ENCODE results near the gene CSNK2B. TPM values are rescaled to one million over a fixed set of nuclear protein-coding genes. Genes with fewer than 3 reads are reported as not detected.
A peak's percentile ranks its signal among the peaks of the same experiment; 100 is the strongest.

The CSNK2B gene
- polyA plus RNA-seq, 4 donors, result 185 to 231 (median 206) TPM

GRCh38 chr6:31622684-31623091, 43.2 kb upstream of the CSNK2B start:
- Histone ChIP-seq H3K36me3 (ENCODE audit: control insufficient read depth in 3 of 3, insufficient read depth in 2 of 3, low read depth in 1 of 3, low read length in 3 of 3) (peaks cover 19 to 54% (median 23%) of the 10 kb centered on the region in 3 donors), H3K27me3 (ENCODE audit: control insufficient read depth in 3 of 3, insufficient read depth in 3 of 3, low read length in 3 of 3) (no peaks in the 10 kb centered on the region), H3K9me3 (ENCODE audit: control insufficient read depth in 2 of 2, insufficient read depth in 1 of 2, low read depth in 1 of 2, low read length in 1 of 2) (no peaks in the 10 kb centered on the region), H3K4me3 (ENCODE audit: low read depth in 1 of 3, low read length in 3 of 3) (no peak overlapping the region), H3K27ac (ENCODE audit: low read depth in 1 of 3, low read length in 2 of 3) (no peak overlapping the region), H3K4me1 (ENCODE audit: control insufficient read depth in 3 of 3, insufficient read depth in 2 of 3, low read depth in 1 of 3, low read length in 2 of 3) (peaks cover 0 to 10% (median 0%) of the 10 kb centered on the region in 3 donors)
- FAIRE-seq (no peak), DNase-seq (no peak)
- 56 to 69% (median 60%) methylated on average over 10 of the region's 10 CpGs for WGBS, 3 donors

GRCh38 chr6:31624070-31624469, 41.8 kb upstream of the CSNK2B start:
- Histone ChIP-seq H3K36me3 (ENCODE audit: control insufficient read depth in 3 of 3, insufficient read depth in 2 of 3, low read depth in 1 of 3, low read length in 3 of 3) (peaks cover 25 to 66% (median 35%) of the 10 kb centered on the region in 3 donors), H3K27ac (ENCODE audit: low read depth in 1 of 3, low read length in 2 of 3) (no peak overlapping the region), H3K9me3 (ENCODE audit: control insufficient read depth in 2 of 2, insufficient read depth in 1 of 2, low read depth in 1 of 2, low read length in 1 of 2) (no peaks in the 10 kb centered on the region), H3K27me3 (ENCODE audit: control insufficient read depth in 3 of 3, insufficient read depth in 3 of 3, low read length in 3 of 3) (no peaks in the 10 kb centered on the region), H3K4me3 (ENCODE audit: low read depth in 1 of 3, low read length in 3 of 3) (no peak overlapping the region), H3K4me1 (ENCODE audit: control insufficient read depth in 3 of 3, insufficient read depth in 2 of 3, low read depth in 1 of 3, low read length in 2 of 3) (peaks cover 0 to 10% (median 0%) of the 10 kb centered on the region in 3 donors)
- DNase-seq, result peak in 1 of 2 donors; percentile 43
- FAIRE-seq, result no peak
- WGBS, 3 donors, result 83 to 91% (median 84%) methylated on average over 10 of the region's 10 CpGs

- H3K27me3 ChIP-seq (ENCODE audit: control insufficient read depth in 3 of 3, insufficient read depth in 3 of 3, low read length in 3 of 3), result no peaks in the 10 kb centered on the region
- FAIRE-seq, result no peak
- no peak overlapping the region for H3K27ac ChIP-seq (ENCODE audit: low read depth in 1 of 3, low read length in 2 of 3)
- no peak for DNase-seq
- H3K36me3 ChIP-seq (ENCODE audit: control insufficient read depth in 3 of 3, insufficient read depth in 2 of 3, low read depth in 1 of 3, low read length in 3 of 3), result peaks cover 42 to 95% (median 55%) of the 10 kb centered on the region in 3 donors
- peaks cover 0 to 5% (median 0%) of the 10 kb centered on the region in 3 donors for H3K4me1 ChIP-seq (ENCODE audit: control insufficient read depth in 3 of 3, insufficient read depth in 2 of 3, low read depth in 1 of 3, low read length in 2 of 3)
- H3K9me3 ChIP-seq (ENCODE audit: control insufficient read depth in 2 of 2, insufficient read depth in 1 of 2, low read depth in 1 of 2, low read length in 1 of 2), result no peaks in the 10 kb centered on the region
- no peak overlapping the region for H3K4me3 ChIP-seq (ENCODE audit: low read depth in 1 of 3, low read length in 3 of 3)
- 91 to 97% (median 94%) methylated on average over 10 of the region's 10 CpGs for WGBS, 3 donors
Observed at GRCh38 chr6:31626952-31627351, 38.9 kb upstream of the CSNK2B start.

GRCh38 chr6:31627690-31628287, 38.1 kb upstream of the CSNK2B start:
- Histone ChIP-seq H3K36me3 (ENCODE audit: control insufficient read depth in 3 of 3, insufficient read depth in 2 of 3, low read depth in 1 of 3, low read length in 3 of 3) (peaks cover 42 to 97% (median 61%) of the 10 kb centered on the region in 3 donors), H3K9me3 (ENCODE audit: control insufficient read depth in 2 of 2, insufficient read depth in 1 of 2, low read depth in 1 of 2, low read length in 1 of 2) (no peaks in the 10 kb centered on the region), H3K4me3 (ENCODE audit: low read depth in 1 of 3, low read length in 3 of 3) (no peak overlapping the region), H3K27me3 (ENCODE audit: control insufficient read depth in 3 of 3, insufficient read depth in 3 of 3, low read length in 3 of 3) (no peaks in the 10 kb centered on the region), H3K27ac (ENCODE audit: low read depth in 1 of 3, low read length in 2 of 3) (no peak overlapping the region), H3K4me1 (ENCODE audit: control insufficient read depth in 3 of 3, insufficient read depth in 2 of 3, low read depth in 1 of 3, low read length in 2 of 3) (no peaks in the 10 kb centered on the region)
- WGBS, 3 donors, result 91 to 98% (median 96%) methylated on average over 13 to 19 of the region's 19 CpGs
- DNase-seq (no peak), FAIRE-seq (no peak)

GRCh38 chr6:31629014-31629413, 36.9 kb upstream of the CSNK2B start:
- no peak overlapping the region for H3K27ac ChIP-seq (ENCODE audit: low read depth in 1 of 3, low read length in 2 of 3)
- 89 to 92% (median 89%) methylated on average over 7 of the region's 7 CpGs for WGBS, 3 donors
- H3K9me3 ChIP-seq (ENCODE audit: control insufficient read depth in 2 of 2, insufficient read depth in 1 of 2, low read depth in 1 of 2, low read length in 1 of 2), result no peaks in the 10 kb centered on the region
- H3K4me1 ChIP-seq (ENCODE audit: control insufficient read depth in 3 of 3, insufficient read depth in 2 of 3, low read depth in 1 of 3, low read length in 2 of 3), result no peaks in the 10 kb centered on the region
- H3K36me3 ChIP-seq (ENCODE audit: control insufficient read depth in 3 of 3, insufficient read depth in 2 of 3, low read depth in 1 of 3, low read length in 3 of 3), result peaks cover 45 to 98% (median 69%) of the 10 kb centered on the region in 3 donors
- FAIRE-seq (no peak), DNase-seq (no peak)
- no peak overlapping the region for H3K4me3 ChIP-seq (ENCODE audit: low read depth in 1 of 3, low read length in 3 of 3)
- no peaks in the 10 kb centered on the region for H3K27me3 ChIP-seq (ENCODE audit: control insufficient read depth in 3 of 3, insufficient read depth in 3 of 3, low read length in 3 of 3)

- Histone ChIP-seq H3K4me1 (ENCODE audit: control insufficient read depth in 3 of 3, insufficient read depth in 2 of 3, low read depth in 1 of 3, low read length in 2 of 3) (no peaks in the 10 kb centered on the region), H3K36me3 (ENCODE audit: control insufficient read depth in 3 of 3, insufficient read depth in 2 of 3, low read depth in 1 of 3, low read length in 3 of 3) (peaks cover 55 to 98% (median 73%) of the 10 kb centered on the region in 3 donors), H3K9me3 (ENCODE audit: control insufficient read depth in 2 of 2, insufficient read depth in 1 of 2, low read depth in 1 of 2, low read length in 1 of 2) (no peaks in the 10 kb centered on the region), H3K4me3 (ENCODE audit: low read depth in 1 of 3, low read length in 3 of 3) (no peak overlapping the region), H3K27ac (ENCODE audit: low read depth in 1 of 3, low read length in 2 of 3) (no peak overlapping the region), H3K27me3 (ENCODE audit: control insufficient read depth in 3 of 3, insufficient read depth in 3 of 3, low read length in 3 of 3) (no peaks in the 10 kb centered on the region)
- no peak for FAIRE-seq
- no peak for DNase-seq
- WGBS, 3 donors, result 91 to 94% (median 92%) methylated on average over 25 of the region's 25 CpGs
Observed at GRCh38 chr6:31630177-31630934, 35.5 kb upstream of the CSNK2B start.

- Histone ChIP-seq H3K4me3 (ENCODE audit: low read depth in 1 of 3, low read length in 3 of 3) (no peak overlapping the region), H3K4me1 (ENCODE audit: control insufficient read depth in 3 of 3, insufficient read depth in 2 of 3, low read depth in 1 of 3, low read length in 2 of 3) (no peaks in the 10 kb centered on the region), H3K36me3 (ENCODE audit: control insufficient read depth in 3 of 3, insufficient read depth in 2 of 3, low read depth in 1 of 3, low read length in 3 of 3) (peaks cover 59 to 98% (median 71%) of the 10 kb centered on the region in 3 donors), H3K27ac (ENCODE audit: low read depth in 1 of 3, low read length in 2 of 3) (no peak overlapping the region), H3K9me3 (ENCODE audit: control insufficient read depth in 2 of 2, insufficient read depth in 1 of 2, low read depth in 1 of 2, low read length in 1 of 2) (no peaks in the 10 kb centered on the region), H3K27me3 (ENCODE audit: control insufficient read depth in 3 of 3, insufficient read depth in 3 of 3, low read length in 3 of 3) (no peaks in the 10 kb centered on the region)
- DNase-seq, result no peak
- WGBS, 3 donors, result 89 to 93% (median 91%) methylated on average over 15 to 16 of the region's 16 CpGs
- FAIRE-seq, result no peak
Observed at GRCh38 chr6:31631209-31631608, 34.7 kb upstream of the CSNK2B start.

GRCh38 chr6:31631681-31632278, 34.1 kb upstream of the CSNK2B start:
- Histone ChIP-seq H3K27ac (ENCODE audit: low read depth in 1 of 3, low read length in 2 of 3) (no peak overlapping the region), H3K27me3 (ENCODE audit: control insufficient read depth in 3 of 3, insufficient read depth in 3 of 3, low read length in 3 of 3) (no peaks in the 10 kb centered on the region), H3K9me3 (ENCODE audit: control insufficient read depth in 2 of 2, insufficient read depth in 1 of 2, low read depth in 1 of 2, low read length in 1 of 2) (no peaks in the 10 kb centered on the region), H3K4me1 (ENCODE audit: control insufficient read depth in 3 of 3, insufficient read depth in 2 of 3, low read depth in 1 of 3, low read length in 2 of 3) (no peaks in the 10 kb centered on the region), H3K36me3 (ENCODE audit: control insufficient read depth in 3 of 3, insufficient read depth in 2 of 3, low read depth in 1 of 3, low read length in 3 of 3) (peaks cover 56 to 98% (median 74%) of the 10 kb centered on the region in 3 donors), H3K4me3 (ENCODE audit: low read depth in 1 of 3, low read length in 3 of 3) (no peak overlapping the region)
- no peak for DNase-seq
- FAIRE-seq, result no peak
- 86 to 92% (median 89%) methylated on average over 31 to 32 of the region's 32 CpGs for WGBS, 3 donors

Data from small intestine (tissue), 7 donors.